Measurements from ENCODE around the gene TPD52L1.
A peak's percentile ranks its signal among the peaks of the same experiment; 100 is the strongest.

TPD52L1 gene

DNA sequence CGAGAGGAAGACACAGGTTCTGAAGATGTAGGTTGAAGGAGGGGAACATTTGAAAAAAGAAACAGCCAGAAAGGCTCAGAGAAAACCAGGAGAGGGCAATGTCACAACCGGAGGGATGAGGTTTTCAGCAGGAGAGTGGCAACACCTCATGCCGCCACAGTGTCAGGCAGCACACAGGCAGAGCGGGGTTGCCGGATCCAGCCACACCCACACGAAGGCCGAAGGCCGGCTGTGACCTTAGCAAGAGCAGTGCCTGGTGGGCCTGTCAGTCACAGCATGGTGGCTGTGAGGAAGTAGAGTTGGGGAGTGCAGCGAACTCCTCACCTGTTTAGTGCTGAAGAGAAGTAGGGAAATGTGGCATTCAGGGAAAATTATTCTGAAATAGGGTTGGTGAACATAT, 134.1 kb downstream of the TPD52L1 start:
- ATAC-seq, result no peak
- no peak for TF ChIP-seq TCF4 (CRISPR knock-in tag; IDR thresholded peaks at IDR 0.05; ENCODE audit: borderline replicate concordance)
- TF ChIP-seq ZFP3 (CRISPR knock-in tag; IDR thresholded peaks at IDR 0.05), result no peak
- TF ChIP-seq RARB (CRISPR knock-in tag; IDR thresholded peaks at IDR 0.05), result no peak
- TF ChIP-seq ZFP30 (CRISPR knock-in tag; IDR thresholded peaks at IDR 0.05), result no peak
- TF ChIP-seq, protein P1, sequence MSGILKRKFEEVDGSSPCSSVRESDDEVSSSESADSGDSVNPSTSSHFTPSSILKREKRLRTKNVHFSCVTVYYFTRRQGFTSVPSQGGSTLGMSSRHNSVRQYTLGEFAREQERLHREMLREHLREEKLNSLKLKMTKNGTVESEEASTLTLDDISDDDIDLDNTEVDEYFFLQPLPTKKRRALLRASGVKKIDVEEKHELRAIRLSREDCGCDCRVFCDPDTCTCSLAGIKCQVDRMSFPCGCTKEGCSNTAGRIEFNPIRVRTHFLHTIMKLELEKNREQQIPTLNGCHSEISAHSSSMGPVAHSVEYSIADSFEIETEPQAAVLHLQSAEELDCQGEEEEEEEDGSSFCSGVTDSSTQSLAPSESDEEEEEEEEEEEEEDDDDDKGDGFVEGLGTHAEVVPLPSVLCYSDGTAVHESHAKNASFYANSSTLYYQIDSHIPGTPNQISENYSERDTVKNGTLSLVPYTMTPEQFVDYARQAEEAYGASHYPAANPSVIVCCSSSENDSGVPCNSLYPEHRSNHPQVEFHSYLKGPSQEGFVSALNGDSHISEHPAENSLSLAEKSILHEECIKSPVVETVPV (CRISPR knock-in tag; IDR thresholded peaks at IDR 0.05), result no peak
- TF ChIP-seq, protein P2, sequence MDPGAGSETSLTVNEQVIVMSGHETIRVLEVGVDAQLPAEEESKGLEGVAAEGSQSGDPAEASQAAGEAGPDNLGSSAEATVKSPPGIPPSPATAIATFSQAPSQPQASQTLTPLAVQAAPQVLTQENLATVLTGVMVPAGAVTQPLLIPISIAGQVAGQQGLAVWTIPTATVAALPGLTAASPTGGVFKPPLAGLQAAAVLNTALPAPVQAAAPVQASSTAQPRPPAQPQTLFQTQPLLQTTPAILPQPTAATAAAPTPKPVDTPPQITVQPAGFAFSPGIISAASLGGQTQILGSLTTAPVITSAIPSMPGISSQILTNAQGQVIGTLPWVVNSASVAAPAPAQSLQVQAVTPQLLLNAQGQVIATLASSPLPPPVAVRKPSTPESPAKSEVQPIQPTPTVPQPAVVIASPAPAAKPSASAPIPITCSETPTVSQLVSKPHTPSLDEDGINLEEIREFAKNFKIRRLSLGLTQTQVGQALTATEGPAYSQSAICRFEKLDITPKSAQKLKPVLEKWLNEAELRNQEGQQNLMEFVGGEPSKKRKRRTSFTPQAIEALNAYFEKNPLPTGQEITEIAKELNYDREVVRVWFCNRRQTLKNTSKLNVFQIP (CRISPR knock-in tag; IDR thresholded peaks at IDR 0.05; ENCODE audit: borderline replicate concordance, low read depth), result no peak

DNA sequence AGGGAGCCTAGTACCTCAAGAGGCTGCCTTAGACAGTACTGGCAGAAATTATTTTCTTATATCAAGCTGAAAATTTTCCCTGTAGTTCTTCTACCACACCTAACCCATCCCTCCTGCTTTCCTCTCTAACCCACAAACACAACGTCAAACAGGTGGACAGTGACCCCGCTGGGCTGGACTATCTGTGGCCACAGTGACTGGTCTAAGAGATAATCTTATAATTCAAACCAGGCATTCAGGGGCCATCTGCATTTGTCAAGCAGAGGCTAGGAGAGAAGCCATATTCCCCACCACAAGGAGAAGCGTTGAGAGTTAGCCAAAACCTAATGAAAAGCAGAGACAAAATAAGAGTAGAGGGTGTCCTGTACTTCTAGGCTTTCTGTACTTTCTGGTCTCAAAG, 140.0 kb downstream of the TPD52L1 start:
- peak; percentile 69 for ATAC-seq

DNA sequence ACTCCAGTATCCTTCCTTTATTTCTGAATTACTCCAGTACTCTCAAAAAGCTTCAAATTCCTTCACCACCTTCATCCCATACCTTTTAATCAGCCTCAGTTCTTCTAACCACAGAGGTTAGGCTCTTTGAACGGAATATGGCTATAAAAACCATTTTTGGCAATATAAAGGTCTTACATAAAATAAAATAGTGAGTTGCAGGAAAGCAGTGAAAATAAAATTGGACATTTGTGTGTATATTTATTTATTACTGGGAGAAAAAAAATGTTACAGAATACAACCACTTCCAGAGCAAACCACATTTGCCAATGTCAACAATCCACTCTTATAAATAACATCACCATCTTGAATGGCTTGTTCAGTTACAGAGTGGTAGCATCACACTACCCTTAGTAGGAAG, 140.5 kb downstream of the TPD52L1 start:
- TF ChIP-seq, protein P3, sequence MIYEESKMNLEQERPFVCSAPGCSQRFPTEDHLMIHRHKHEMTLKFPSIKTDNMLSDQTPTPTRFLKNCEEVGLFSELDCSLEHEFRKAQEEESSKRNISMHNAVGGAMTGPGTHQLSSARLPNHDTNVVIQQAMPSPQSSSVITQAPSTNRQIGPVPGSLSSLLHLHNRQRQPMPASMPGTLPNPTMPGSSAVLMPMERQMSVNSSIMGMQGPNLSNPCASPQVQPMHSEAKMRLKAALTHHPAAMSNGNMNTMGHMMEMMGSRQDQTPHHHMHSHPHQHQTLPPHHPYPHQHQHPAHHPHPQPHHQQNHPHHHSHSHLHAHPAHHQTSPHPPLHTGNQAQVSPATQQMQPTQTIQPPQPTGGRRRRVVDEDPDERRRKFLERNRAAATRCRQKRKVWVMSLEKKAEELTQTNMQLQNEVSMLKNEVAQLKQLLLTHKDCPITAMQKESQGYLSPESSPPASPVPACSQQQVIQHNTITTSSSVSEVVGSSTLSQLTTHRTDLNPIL (CRISPR knock-in tag; IDR thresholded peaks at IDR 0.05; ENCODE audit: low read depth), result no peak
- TF ChIP-seq ZNF565 (CRISPR knock-in tag; conservative IDR thresholded peaks at IDR 0.05; ENCODE audit: low read depth) (no peak), ZNF8 (CRISPR knock-in tag; IDR thresholded peaks at IDR 0.05) (no peak), PPARA (CRISPR knock-in tag; IDR thresholded peaks at IDR 0.05; ENCODE audit: borderline replicate concordance) (no peak), ISL1 (CRISPR knock-in tag; IDR thresholded peaks at IDR 0.05) (no peak), CSDC2 (CRISPR knock-in tag; IDR thresholded peaks at IDR 0.05) (no peak), ZFP30 (CRISPR knock-in tag; IDR thresholded peaks at IDR 0.05) (no peak), OSR1 (CRISPR knock-in tag; IDR thresholded peaks at IDR 0.05) (no peak), GLIS3 (CRISPR knock-in tag; IDR thresholded peaks at IDR 0.05) (no peak)
- TF ChIP-seq, protein P4, sequence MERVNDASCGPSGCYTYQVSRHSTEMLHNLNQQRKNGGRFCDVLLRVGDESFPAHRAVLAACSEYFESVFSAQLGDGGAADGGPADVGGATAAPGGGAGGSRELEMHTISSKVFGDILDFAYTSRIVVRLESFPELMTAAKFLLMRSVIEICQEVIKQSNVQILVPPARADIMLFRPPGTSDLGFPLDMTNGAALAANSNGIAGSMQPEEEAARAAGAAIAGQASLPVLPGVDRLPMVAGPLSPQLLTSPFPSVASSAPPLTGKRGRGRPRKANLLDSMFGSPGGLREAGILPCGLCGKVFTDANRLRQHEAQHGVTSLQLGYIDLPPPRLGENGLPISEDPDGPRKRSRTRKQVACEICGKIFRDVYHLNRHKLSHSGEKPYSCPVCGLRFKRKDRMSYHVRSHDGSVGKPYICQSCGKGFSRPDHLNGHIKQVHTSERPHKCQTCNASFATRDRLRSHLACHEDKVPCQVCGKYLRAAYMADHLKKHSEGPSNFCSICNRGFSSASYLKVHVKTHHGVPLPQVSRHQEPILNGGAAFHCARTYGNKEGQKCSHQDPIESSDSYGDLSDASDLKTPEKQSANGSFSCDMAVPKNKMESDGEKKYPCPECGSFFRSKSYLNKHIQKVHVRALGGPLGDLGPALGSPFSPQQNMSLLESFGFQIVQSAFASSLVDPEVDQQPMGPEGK (CRISPR knock-in tag; IDR thresholded peaks at IDR 0.05; ENCODE audit: borderline replicate concordance), result no peak
- TF ChIP-seq, protein P2 (CRISPR knock-in tag; IDR thresholded peaks at IDR 0.05; ENCODE audit: borderline replicate concordance, low read depth), result no peak
- TF ChIP-seq, protein P1 (CRISPR knock-in tag; IDR thresholded peaks at IDR 0.05), result no peak
- TF ChIP-seq, protein P5, sequence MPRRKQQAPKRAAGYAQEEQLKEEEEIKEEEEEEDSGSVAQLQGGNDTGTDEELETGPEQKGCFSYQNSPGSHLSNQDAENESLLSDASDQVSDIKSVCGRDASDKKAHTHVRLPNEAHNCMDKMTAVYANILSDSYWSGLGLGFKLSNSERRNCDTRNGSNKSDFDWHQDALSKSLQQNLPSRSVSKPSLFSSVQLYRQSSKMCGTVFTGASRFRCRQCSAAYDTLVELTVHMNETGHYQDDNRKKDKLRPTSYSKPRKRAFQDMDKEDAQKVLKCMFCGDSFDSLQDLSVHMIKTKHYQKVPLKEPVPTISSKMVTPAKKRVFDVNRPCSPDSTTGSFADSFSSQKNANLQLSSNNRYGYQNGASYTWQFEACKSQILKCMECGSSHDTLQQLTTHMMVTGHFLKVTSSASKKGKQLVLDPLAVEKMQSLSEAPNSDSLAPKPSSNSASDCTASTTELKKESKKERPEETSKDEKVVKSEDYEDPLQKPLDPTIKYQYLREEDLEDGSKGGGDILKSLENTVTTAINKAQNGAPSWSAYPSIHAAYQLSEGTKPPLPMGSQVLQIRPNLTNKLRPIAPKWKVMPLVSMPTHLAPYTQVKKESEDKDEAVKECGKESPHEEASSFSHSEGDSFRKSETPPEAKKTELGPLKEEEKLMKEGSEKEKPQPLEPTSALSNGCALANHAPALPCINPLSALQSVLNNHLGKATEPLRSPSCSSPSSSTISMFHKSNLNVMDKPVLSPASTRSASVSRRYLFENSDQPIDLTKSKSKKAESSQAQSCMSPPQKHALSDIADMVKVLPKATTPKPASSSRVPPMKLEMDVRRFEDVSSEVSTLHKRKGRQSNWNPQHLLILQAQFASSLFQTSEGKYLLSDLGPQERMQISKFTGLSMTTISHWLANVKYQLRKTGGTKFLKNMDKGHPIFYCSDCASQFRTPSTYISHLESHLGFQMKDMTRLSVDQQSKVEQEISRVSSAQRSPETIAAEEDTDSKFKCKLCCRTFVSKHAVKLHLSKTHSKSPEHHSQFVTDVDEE (CRISPR knock-in tag; IDR thresholded peaks at IDR 0.05), result no peak

More for the DNA sequence above, 140.0 kb downstream of the TPD52L1 start:
- no peak for TF ChIP-seq GLIS3 (CRISPR knock-in tag; IDR thresholded peaks at IDR 0.05)
- TF ChIP-seq, protein P5 (CRISPR knock-in tag; IDR thresholded peaks at IDR 0.05), result peak; percentile 68
- peak; percentile 92; the same call in 1 of the 2 replicates for TF ChIP-seq TCF4 (CRISPR knock-in tag; IDR thresholded peaks at IDR 0.05; ENCODE audit: borderline replicate concordance)

More for the DNA sequence above, 140.5 kb downstream of the TPD52L1 start:
- ATAC-seq, result no peak; the same call in 2 of the 3 replicates

Data from SK-N-SH treated with all-trans-retinoic acid at 6 μM for 48 hours (cell line).